GM03348 (cell line): ENCODE data around the gene ZNF543.
"Not testable (repeated sequence)": the region's sequence is repeated elsewhere in the genome, so short reads cannot be mapped to it uniquely, and the experiment has no call there.

ENCODE experiments used
- DNase-seq: peaks from one replicate; pipeline ENCODE4 v3.0.0; 2012; ENCODE audit warnings: low spot score

The ZNF543 gene

DNA sequence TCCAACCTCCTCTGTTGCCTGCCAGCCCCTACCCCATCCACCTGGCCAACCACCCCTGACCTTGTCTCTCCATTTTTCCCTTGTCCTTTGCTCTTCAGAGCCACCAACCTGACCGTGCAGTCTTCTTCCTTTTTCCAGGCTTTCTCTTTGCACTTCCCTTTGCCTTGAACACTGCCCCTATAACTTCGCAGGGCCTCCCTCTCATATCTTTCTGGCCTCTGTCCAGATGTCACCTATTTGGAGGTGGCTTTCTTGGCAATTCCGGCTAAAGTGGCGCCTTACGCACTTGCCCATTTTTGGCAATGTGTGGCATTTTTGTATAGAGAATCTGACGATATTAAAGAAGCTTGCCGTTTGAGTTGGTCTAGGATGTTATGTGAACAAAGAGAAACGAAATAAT lies 844 bp downstream of the ZNF543 start:
- DNase-seq: no peak

DNA sequence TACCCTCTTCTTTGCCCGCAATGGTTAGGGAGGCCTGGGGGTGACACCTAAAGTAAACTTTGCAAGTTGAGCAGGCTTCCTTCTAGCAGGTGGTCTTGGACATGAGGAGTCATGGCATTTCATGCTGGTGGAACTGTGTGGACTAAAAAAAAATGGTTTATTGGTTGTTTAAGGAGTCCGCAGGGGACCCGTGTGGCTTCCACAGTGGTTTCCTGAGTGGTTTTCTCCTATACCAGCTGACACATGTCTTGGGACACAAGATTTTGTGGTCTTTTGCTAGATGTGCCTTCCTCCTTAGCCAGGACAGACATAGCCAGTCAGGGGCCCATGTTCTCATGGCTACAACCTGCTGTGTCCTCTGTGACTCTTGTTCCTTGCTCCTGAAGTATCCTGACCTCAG lies 1.5 kb downstream of the ZNF543 start:
- no peak for DNase-seq

DNA sequence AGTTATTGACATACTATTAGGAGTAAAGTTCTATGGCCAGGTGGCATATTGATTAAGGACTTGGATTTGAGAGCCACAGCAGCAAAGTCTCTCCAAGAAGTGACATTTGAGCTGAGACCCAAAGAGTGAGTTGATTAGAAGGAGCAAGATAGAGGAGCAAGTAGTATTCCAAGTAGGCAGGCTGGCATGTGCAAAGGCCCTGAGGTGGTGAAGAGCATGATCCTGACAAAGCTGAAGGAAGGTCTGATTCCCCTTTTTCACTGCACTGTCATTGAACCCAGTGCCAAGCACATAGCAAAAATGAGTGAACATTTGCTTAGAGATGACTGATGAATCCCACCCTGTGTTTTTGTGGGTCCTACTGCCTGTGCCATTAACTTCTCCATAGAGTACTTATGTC lies 4.7 kb downstream of the ZNF543 start:
- DNase-seq: no peak

DNA sequence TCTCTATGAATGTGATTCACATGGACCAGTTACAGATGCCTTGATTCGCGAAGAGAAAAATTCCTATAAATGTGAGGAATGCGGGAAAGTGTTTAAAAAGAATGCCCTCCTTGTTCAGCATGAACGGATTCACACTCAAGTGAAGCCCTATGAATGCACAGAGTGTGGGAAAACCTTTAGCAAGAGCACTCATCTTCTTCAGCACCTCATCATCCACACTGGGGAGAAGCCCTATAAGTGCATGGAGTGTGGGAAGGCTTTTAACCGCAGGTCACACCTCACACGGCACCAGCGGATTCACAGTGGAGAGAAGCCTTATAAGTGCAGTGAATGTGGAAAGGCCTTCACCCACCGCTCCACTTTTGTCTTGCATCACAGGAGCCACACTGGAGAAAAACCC lies 7.7 kb downstream of the ZNF543 start:
- no peak for DNase-seq

DNA sequence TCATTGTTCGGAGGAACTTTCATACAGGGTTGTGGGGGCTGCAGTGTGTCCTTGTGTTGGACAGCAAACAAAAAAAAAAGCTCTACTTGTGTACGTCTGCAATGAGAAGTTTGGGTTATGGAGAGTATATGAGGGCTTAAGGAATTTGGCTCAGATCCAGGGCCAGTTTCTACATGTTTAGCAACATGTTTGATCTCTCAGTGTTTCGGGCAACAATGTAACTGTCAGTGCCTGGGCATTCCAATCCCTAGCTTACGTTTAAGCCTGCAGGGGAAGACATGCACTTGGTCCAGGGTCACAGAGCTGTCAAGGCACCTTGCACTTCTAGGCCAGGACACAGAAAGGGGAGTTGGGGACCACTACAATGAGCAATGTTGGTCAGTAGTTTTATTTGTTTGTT lies 13.9 kb downstream of the ZNF543 start:
- DNase-seq: no peak

DNA sequence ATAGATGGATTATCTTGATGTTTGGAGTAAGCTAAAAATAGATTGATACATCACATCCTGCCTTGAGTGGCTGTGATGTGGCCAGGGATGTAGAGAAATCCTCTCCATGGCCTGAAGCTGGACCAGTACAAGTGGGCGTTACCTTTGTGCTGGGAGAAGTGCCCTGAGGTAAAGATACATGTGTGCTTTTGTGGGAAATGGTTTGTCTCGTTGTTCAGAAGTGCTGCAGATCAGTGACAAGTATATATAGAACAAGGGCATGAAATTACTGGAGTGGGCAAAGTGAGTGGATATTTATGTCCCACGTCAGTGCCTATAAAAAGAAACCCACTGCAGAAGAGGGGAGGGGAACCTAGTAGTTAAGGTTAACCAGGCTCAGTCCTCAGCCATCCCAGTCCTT lies 18.6 kb downstream of the ZNF543 start:
- no peak for DNase-seq

DNA sequence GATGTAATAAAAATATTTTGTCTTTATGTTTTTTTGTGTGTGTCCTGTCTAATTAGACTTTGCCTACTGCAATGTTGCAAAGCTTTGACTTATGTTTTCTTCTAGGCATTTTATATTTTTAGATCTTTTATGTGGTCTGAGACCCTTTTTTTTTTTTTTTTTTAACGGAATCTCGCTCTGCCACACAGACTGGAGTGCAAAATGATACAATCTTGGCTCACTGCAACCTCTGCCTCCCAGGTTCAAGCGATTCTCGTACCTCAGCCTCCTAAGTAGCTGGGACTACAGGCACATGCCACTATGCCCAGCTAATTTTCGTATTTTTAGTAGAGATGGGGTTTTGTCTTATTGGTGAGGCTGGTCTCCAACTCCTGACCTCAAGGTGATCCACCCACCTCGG lies 22.3 kb downstream of the ZNF543 start:
- DNase-seq: no peak

DNA sequence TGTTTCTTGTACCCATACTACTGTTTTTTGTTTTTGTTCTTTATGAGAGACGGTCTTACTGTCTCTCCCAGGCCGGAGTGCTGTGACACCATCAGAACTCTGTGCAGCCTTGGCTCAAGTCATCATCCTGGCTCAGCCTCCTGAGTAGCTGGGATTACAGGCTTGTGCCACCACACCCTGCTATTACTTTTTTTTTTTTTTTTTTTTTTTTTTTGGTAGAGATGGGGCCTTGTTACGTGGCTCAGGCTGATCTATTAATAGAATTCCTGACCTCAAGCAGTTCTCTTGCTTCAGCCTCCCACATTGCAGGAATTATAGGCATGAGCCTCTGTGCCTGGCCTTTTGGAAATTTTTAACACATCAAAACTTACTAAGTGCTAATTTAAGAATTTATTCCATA lies 27.9 kb downstream of the ZNF543 start:
- peak; percentile 59 for DNase-seq

DNA sequence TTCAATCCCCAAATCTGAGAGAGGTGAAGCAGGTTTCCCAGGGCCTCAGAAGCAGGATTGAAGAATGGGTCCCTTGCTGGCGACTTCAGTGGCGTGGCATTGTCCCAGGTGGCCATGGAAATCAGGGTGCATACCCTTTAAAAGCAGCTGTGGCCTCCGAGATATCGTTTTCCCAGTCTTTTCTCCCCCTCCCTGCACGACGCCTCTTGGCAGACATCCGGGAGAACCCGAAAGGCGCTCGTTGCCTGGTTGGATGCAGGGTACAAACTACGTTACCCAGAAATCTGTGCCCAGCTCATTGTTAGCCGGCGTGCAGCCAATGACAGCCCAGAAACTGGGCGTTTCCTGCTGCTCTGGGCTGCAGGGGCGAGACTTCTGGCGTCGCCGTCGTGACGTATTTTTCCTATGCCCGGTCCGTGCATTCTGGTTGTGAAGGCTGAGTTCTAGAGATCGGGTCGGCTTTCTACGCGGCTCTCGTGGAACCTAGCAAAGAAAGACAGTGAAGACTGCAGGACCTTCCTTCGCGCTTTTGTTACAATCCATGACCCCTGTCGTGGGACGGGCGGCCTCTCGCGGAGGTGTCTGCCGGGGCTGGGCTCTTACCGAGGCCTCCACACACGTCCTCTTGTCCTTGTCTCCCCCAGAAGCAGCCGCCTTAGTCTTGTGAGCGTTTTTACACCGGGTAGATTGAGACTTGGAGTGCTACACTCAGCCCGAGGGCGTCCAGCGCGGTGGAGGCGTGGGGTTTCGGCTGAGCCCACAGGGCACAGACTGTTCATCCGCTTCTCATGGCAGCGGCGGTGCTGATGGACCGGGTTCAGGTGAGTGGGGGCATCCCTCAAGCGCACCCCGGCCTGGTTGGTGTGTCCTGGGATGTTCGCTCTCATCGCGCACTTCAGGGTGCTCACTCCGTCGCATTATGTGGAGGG lies 30.9 kb downstream of the ZNF543 start, which contains the start of gene ZNF304:
ZNF304 (plus strand) TSS at position 395 of the 929 bp plus-strand sequence; CDS start at position 789, 394 bp downstream.
- DNase-seq: peak; percentile 95

DNA sequence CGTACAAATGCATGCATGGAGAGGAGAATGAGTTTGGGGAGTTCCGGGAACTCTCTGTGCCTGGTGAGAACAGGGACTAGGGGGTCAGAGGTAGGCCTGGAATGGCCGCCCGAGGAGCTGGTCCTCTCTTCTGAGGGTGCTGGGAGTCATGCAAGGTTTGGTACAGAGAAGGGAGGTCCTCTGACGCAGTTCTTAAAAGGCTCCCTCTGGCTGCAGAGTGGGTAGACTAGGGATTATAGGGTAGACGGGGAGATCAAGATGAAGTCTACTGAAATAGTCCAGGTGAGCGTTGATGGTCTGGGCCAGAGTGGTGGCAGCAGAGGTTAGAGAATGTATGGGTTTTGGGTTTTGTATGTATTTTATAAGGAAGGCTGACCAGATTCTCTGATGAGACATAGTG lies 31.6 kb downstream of the ZNF543 start:
- peak; percentile 24 for DNase-seq

DNA sequence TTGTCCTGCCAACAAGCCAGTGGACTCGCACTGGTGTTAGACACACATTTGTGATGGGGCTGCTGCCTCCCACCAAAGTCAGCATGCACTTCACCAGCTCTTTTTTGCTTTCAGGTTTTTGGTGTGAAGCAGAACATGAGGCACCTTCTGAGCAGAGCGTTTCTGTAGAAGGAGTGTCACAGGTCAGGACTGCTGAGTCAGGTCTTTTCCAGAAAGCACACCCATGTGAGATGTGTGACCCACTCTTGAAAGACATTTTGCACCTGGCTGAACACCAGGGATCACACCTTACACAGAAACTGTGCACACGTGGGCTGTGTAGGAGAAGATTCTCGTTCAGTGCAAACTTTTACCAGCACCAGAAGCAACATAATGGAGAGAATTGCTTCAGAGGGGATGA lies 35.6 kb downstream of the ZNF543 start:
- DNase-seq: no peak

DNA sequence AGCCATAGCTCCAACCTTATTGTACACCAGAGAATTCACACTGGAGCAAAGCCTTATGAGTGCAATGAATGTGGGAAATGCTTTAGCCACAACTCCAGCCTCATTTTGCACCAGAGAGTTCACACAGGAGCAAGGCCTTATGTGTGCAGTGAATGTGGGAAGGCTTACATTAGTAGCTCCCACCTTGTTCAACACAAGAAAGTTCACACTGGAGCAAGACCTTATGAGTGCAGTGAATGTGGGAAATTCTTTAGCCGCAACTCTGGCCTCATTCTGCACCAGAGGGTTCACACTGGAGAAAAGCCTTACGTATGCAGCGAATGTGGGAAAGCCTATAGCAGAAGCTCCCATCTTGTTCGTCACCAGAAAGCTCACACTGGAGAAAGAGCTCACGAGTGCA lies 37.1 kb downstream of the ZNF543 start:
- DNase-seq: no peak

DNA sequence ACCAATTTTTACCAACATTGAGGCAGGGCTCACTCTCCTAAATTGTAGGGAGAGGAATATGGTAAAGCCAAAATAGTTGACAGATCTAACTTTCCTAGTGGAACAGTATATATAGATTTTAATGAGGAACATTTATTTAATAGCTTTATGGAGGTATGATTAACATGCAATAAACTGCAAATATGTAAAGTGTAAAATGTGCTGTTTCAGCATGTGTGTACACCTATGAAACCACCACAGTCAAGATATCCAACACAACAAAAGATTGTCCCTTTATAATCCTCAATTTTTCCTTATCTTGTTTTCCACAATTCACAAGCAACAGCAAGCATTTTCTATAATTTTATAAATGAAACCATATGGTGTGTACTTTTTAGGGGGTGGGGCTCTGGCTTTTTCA lies 39.0 kb downstream of the ZNF543 start:
- DNase-seq: no peak

DNA sequence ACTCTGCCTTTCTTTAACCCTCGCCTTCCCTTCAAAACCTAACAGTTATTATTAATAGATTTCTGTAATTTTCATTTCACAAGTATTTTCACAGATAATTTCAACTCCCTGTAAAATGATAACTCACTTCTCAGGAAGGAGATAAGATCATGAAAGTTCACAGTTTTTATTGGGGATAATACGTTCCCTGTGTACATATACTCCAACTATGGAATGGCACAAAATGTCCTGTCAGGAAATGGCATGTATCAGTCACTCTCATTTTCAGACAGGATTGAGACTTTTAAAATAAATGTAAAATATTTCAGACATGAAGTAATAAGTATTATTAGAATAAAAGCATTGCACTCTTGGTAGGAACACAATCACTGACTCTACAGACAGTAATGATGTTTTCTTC lies 42.1 kb downstream of the ZNF543 start:
- no peak for DNase-seq

DNA sequence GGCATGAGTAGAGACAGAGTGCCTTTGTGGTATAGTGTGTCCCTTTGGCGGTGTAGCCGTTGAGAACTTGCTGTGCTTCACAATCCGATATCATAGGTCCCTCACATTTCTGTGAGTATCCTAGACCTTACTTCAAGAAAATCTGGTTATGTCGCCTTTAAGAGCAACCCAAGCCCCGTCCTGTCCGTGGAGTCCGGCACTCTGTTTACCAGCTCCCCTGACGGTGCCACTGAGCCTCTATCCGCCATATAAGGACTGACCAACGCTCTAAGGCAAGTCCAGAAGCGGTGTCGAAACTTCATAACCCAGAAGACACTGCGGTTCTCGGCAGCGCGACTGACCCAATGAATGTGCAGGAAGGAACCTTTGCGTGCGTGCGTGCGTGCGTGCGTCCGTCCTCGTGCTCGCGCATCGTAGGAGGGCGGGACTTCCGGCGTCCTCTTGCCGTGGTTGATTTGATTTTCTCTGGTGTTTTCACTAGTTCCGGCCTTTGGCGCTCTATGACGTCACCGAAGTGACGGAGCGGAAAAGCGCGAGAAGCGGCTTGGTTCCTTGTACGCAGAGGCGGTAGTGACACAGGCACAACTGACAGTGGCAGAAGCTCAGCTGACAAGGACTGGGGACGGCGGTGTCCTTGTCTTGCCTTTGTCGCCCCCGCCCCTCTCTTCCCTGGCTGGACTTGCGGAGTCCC lies 42.9 kb downstream of the ZNF543 start, which contains the start of the genes TRAPPC2B and ZNF547:
TRAPPC2B (plus strand) TSS at position 555 of the 691 bp plus-strand sequence. CDS start 1,283 bp downstream, outside the sequence.
ZNF547 (plus strand) TSS at position 555 of the 691 bp plus-strand sequence. CDS start 5,005 bp downstream, outside the sequence.
- peak; percentile 95 for DNase-seq

DNA sequence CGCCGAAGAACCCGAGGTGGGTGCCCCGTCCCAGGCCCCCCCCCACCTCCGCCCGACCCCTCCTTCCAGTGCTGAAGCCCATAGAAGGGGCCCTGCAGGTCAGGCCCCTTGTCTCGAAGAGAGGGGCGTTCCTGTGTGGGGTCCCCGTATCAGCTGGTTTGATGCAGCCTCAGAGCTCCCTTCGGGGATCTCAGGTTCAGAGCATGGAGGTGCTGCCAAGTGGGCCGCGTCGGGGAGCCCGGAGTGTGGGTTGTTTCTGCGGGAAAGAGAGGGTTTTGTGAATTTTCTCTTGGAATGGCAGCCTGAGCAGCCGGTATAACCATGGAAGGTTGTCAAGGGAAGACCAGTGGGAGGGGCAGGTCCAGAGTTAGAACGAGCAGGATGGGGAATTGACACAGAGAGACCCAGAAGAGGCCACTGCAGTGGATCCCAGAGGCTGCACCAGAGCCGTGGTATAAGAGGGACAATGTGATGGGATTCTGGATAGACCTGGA lies 43.5 kb downstream of the ZNF543 start:
- DNase-seq: peak; percentile 46

DNA sequence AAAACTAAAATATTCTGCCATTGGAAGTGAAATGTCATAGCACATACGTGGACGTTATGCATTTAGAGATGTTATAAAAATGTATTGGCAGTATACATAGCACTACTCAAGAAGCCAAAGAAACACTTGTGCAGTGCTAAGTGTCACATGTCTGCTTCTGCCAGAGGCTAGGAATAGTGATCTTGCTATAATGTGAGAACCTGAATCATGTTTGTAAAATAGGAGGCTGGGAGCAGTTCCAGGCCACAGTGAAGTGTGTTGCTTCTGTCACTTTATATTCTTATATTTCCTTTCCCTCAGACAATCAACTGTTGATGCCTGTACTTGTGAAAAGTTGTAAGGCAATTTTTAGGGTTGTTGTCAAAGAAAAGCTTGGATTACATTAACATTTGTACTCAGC lies 46.5 kb downstream of the ZNF543 start:
- DNase-seq: no peak

DNA sequence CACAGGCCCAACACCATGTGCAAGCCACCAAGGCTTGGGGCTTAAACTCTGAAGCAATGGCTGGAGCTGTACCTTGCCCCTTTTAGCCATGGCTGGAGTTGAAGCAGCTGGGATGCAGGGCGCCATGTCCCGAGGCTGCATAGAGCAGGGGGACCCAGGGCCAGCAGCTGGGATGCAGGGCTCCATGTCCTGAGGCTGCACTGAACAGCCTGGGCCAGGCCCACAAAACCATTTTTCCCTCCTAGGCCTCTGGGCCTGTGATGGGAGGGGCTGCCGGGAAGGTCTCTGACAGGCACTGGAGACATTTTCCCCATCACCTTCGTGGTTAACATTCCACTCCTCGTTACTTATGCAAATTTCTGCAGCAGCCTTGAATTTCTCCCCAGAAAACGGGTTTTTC lies 53.9 kb downstream of the ZNF543 start:
- no peak for DNase-seq

DNA sequence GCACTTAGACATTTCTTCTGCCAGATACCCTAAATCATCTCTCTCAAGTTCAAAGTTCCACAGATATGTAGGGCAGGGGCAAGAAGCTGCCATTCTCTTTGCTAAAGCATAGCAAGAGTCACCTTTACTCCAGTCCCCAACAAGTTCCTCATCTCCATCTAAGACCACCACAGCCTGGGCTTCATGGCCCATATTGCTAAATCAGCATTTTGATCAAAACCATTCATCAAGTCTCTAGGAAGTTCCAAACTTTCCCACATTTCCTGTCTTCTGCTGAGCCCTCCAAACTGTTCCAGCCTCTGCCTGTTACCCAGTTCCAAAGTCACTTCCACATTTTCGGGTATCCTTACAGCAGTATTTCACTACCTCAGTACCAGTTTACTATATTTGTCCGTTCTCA lies 54.4 kb downstream of the ZNF543 start:
- not testable (repeated sequence) for DNase-seq

DNA sequence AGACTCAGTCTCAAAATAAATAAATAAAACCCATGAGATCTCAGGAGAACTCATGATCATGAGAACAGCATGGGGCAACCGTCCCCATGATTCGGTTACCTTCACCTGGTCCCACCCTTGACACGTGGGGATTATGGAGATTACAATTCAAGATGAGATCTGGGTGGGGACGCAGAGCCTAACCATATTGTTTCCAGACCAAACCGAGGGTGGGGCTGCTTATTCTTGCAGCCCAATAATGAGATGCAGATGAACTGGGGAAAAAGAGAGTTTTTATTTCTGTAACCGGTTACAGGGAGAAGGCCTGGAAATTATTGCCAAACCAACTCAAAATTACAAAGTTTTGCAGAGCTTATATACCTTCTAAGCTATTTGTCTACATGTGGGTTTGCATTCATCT lies 55.9 kb downstream of the ZNF543 start:
- DNase-seq: no peak

DNA sequence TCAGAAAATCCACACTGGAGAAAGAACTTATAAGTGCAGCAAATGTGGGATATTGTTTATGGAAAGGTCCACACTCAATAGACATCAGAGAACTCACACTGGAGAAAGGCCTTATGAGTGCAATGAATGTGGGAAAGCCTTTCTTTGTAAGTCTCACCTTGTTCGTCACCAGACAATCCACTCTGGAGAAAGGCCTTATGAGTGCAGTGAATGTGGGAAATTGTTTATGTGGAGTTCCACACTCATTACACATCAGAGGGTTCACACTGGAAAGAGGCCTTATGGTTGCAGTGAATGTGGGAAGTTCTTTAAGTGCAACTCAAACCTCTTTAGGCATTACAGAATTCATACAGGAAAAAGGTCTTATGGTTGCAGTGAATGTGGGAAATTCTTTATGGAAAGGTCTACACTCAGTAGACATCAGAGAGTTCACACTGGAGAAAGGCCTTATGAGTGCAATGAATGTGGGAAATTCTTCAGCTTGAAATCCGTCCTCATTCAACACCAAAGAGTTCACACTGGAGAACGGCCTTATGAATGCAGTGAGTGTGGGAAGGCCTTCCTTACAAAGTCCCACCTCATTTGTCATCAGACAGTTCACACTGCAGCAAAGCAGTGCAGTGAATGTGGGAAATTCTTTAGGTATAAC lies 57.4 kb downstream of the ZNF543 start:
- DNase-seq: no peak
